Stimulated activated effector memory CD8-positive, alpha-beta T cell treated with anti-CD3 and anti-CD28 coated beads, Interleukin-12 subunit alpha, Interleukin-12 subunit beta, amount 100 ng/mL, for 72 hours (primary cell): ENCODE results near the gene HES5.

Source experiments
- ATAC-seq: fragments of 150-1000 bp; cut with Tn5 transposase; 2 replicates; pipeline ENCODE4 v1.10.0; 2021
- DNase-seq, 2 donors: peaks; one replicate each; pipeline ENCODE4 v3.0.0; 2021 to 2022; ENCODE audit warnings: low spot score in 2 of 2
- H3K27ac Mint-ChIP-seq: one replicate; pipeline ENCODE4 v1.8.0; 2022; ENCODE audit warnings: mild to moderate bottlenecking, mixed read lengths
- H3K36me3 Mint-ChIP-seq: one replicate; pipeline ENCODE4 v1.8.0; 2022; ENCODE audit warnings: mild to moderate bottlenecking, mixed read lengths
- H3K4me1 Mint-ChIP-seq: one replicate; pipeline ENCODE4 v1.8.0; 2022; ENCODE audit warnings: mixed read lengths
- H3K4me3 Mint-ChIP-seq: one replicate; pipeline ENCODE4 v1.8.0; 2022; ENCODE audit warnings: mild to moderate bottlenecking, mixed read lengths
- H3K9me3 Mint-ChIP-seq: one replicate; pipeline ENCODE4 v1.8.0; 2022; ENCODE audit warnings: mixed read lengths

Gene HES5

GRCh38 chr1:2533365-2533764 is 3.3 kb upstream of the HES5 start:
- DNase-seq = no peak
- Mint-ChIP-seq H3K4me3 (no peak overlapping the region), H3K4me1 (no peaks in the 10 kb centered on the region), H3K9me3 (no peaks in the 10 kb centered on the region), H3K36me3 (no peaks in the 10 kb centered on the region), H3K27ac (no peak overlapping the region)
- ATAC-seq = no peak

GRCh38 chr1:2532485-2533160 is 2.6 kb upstream of the HES5 start:
- Mint-ChIP-seq H3K4me3 (no peak overlapping the region), H3K36me3 (no peaks in the 10 kb centered on the region), H3K9me3 (no peaks in the 10 kb centered on the region), H3K4me1 (no peaks in the 10 kb centered on the region), H3K27ac (no peak overlapping the region)
- no peak for ATAC-seq
- DNase-seq = no peak

- Mint-ChIP-seq H3K36me3 (no peaks in the 10 kb centered on the region), H3K9me3 (no peaks in the 10 kb centered on the region), H3K4me3 (peak overlapping the region; percentile 51), H3K27ac (no peak overlapping the region), H3K4me1 (peaks cover 10% of the 10 kb centered on the region)
- ATAC-seq (no peak), DNase-seq (no peak)
These were observed 674 bp upstream of the HES5 start for GRCh38 chr1:2530513-2531361.

DNA sequence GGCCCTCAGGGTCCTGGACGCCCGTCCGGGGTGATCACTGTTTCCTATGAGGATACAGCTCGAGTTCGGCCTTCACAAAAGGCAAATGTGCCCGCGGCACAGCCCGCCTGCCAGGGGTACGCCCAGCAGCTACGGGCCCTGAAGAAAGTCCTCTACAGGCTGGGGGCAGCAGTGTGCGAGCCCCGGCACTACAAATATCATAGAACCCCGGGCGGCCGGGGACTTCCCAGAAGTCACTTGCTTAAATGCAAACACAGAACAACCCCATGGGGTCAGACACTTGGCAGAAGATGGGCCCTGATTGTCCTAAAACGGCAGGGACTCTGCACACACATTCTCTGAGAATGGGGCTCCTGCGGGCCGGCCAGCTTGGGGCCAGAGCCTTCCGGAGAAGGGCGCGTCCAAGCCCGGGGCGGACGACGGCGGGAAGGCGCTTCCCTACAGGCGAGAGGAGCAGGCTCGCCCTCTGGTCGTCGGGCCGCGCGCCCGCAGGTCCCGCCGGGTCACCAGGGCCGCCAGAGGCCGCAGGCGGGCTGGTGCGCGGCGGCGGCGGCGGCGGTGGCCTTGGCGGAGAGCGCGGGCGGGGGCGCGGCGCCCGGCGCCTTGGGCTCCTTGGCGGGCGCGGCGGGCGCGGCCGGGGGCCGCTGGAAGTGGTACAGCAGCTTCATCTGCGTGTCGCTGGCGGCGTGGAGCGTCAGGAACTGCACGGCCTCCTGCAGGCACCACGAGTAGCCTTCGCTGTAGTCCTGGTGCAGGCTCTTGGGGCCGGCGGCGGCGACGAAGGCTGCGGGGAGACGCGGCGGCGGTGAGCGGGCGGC is 888 bp downstream of the HES5 start:
- peaks cover 9% of the 10 kb centered on the region for H3K36me3 Mint-ChIP-seq
- DNase-seq (peak in 1 of 2 donors; percentile 71), ATAC-seq (no peak)
- H3K27ac Mint-ChIP-seq = no peak overlapping the region
- H3K9me3 Mint-ChIP-seq = no peaks in the 10 kb centered on the region
- peaks cover 21% of the 10 kb centered on the region for H3K4me1 Mint-ChIP-seq
- peak overlapping the region; percentile 51 for H3K4me3 Mint-ChIP-seq

DNA sequence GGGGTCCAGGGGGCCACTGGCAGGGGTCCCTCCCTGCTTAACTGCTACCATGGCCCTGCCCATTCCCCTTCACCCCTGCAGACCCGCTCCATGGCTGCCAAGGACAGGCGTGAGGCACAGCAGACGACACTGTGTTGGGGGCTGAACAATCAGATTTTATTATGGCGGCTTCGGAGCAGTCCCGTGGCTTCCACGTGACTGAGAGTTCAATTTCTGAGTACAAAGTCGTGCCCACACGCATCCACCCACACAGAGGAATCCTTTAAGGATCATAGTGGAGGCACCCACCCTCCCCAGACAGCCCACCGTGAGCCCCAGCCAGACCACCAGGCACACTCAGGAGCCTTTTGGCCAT is 1.5 kb downstream of the HES5 start:
- Mint-ChIP-seq H3K9me3 (no peaks in the 10 kb centered on the region), H3K4me1 (peaks cover 27% of the 10 kb centered on the region), H3K36me3 (peaks cover 15% of the 10 kb centered on the region), H3K4me3 (peak overlapping the region; percentile 51), H3K27ac (no peak overlapping the region)
- ATAC-seq = no peak
- no peak for DNase-seq

DNA sequence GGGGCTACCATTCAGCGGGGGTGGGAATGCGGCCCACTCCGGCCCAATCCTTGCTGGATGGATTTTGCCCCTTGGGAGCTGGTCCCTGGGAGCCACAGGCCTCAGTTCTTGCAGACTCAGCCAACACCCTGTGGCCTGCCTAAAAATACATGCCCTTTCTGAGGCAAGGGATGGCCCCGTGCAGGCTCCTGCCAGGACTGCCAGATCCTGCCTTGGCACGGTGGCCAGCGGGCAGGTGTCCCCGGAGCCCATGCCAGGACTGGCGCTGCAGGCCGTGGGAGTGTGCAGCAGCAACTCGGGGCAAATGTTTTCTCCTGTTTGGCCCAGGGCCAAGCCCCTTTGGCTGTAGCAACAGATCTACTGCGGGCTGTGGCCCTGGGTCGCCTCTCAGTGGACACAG is 2.0 kb downstream of the HES5 start:
- H3K27ac Mint-ChIP-seq = no peak overlapping the region
- peaks cover 33% of the 10 kb centered on the region for H3K4me1 Mint-ChIP-seq
- no peak overlapping the region for H3K4me3 Mint-ChIP-seq
- DNase-seq (no peak), ATAC-seq (no peak)
- peaks cover 21% of the 10 kb centered on the region for H3K36me3 Mint-ChIP-seq
- no peaks in the 10 kb centered on the region for H3K9me3 Mint-ChIP-seq

GRCh38 chr1:2527556-2527860 is 2.6 kb downstream of the HES5 start:
- H3K4me1 Mint-ChIP-seq = peaks cover 38% of the 10 kb centered on the region
- H3K9me3 Mint-ChIP-seq = no peaks in the 10 kb centered on the region
- ATAC-seq (no peak), DNase-seq (no peak)
- H3K27ac Mint-ChIP-seq = peak overlapping the region; percentile 91
- peak overlapping the region; percentile 92 for H3K4me3 Mint-ChIP-seq
- peaks cover 26% of the 10 kb centered on the region for H3K36me3 Mint-ChIP-seq

GRCh38 chr1:2526824-2527555 is 3.1 kb downstream of the HES5 start:
- peak; percentile 43 to 81 for DNase-seq
- ATAC-seq = peak; percentile 71
- no peaks in the 10 kb centered on the region for H3K9me3 Mint-ChIP-seq
- H3K4me1 Mint-ChIP-seq = peaks cover 41% of the 10 kb centered on the region
- peaks cover 30% of the 10 kb centered on the region for H3K36me3 Mint-ChIP-seq
- peak overlapping the region; percentile 91 for H3K27ac Mint-ChIP-seq
- H3K4me3 Mint-ChIP-seq = peak overlapping the region; percentile 92

- H3K9me3 Mint-ChIP-seq = no peaks in the 10 kb centered on the region
- H3K27ac Mint-ChIP-seq = peak within 1 kb of the TSS; percentile 91
- H3K4me1 Mint-ChIP-seq = peaks cover 41% of the 10 kb centered on the region
- peak; percentile 92 for ATAC-seq
- peaks cover 37% of the 10 kb centered on the region for H3K36me3 Mint-ChIP-seq
- peak; percentile 80 to 93 for DNase-seq
- peak within 1 kb of the TSS; percentile 92 for H3K4me3 Mint-ChIP-seq
These were observed 3.9 kb downstream of the HES5 start, which contains the start of gene PANK4 for GRCh38 chr1:2525920-2526823. Gene PANK4 (minus strand): TSS chr1:2526596. CDS start chr1:2526587, 9 bp downstream.

GRCh38 chr1:2525572-2525919 is 4.5 kb downstream of the HES5 start:
- peaks cover 41% of the 10 kb centered on the region for H3K4me1 Mint-ChIP-seq
- ATAC-seq = no peak

DNA sequence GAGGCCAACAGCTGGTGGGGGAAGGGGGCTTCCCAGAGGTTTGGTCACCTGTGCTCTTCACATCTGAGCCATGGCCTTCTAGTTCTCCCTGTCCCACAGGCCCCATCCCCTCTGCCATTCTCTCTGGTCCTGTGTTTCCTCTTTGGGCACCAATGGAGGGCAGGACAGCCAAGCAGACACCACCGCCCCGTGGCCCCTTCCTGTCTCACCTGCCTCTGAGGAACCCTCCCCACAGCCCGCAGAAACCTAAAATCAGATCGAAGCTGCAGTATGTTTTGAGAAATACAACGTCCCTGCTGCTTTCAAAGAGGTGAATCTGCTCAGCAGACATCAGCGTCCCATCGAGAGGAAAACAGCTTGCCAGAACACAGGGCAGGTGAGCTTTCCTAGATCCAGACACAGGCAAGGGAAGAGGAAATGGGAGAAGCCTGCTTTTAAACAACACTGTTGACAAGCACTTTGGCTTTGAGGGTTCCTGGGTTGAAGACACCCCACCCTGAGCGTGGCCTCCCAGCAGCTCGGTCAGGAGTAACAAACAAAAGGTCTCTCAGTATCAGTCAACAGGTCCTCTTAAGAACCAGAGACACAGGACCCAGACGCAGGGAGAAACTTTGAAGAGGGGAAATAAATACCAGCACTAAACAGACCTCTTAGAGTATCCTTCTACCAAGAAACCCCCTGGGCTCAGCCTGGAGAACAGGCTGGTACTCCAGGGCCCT is 6.0 kb downstream of the HES5 start:
- peak in 1 of 2 donors; percentile 79 for DNase-seq
- peaks cover 51% of the 10 kb centered on the region for H3K36me3 Mint-ChIP-seq
- peak overlapping the region; percentile 91 for H3K27ac Mint-ChIP-seq
- peaks cover 41% of the 10 kb centered on the region for H3K4me1 Mint-ChIP-seq
- no peaks in the 10 kb centered on the region for H3K9me3 Mint-ChIP-seq
- H3K4me3 Mint-ChIP-seq = peak overlapping the region; percentile 92
- ATAC-seq = no peak

More at GRCh38 chr1:2525572-2525919, 4.5 kb downstream of the HES5 start:
- Mint-ChIP-seq H3K36me3 (peaks cover 43% of the 10 kb centered on the region), H3K4me3 (peak overlapping the region; percentile 92), H3K27ac (peak overlapping the region; percentile 91), H3K9me3 (no peaks in the 10 kb centered on the region)
- no peak for DNase-seq

DNA sequence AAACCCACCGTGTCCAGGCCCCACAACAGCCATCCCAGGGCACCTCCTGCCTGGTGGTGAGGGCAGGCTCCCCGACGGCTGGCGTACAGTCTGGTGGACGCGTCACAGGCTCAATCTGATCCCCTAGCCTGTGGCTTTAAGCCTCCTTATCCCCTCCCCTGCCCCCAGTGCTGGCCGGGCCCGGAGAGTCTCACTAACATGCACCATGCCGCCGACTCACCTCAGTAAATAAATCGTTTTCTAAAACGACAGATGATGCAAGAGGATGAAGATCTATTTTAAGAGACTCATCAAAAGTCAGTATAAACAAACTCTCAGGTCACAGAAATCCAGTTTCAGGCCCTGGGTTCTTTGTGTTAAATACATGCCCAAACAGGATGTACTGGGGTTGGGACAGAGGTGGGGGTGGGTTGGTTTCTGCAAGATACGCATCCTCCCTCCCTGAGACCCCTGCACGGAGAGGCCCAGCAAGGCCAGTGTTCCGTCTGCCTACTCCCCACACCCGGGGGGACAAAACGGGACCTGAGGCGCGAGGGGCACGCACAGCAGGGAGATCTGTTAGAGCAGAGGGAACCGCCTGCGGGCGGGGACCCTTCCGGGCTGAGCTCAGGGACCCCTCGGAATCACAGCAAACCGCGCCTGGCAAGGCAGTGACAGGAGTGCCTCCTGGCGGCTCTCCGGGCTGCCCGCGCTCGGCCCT is 6.7 kb downstream of the HES5 start:
- DNase-seq = peak in 1 of 2 donors; percentile 79
- Mint-ChIP-seq H3K4me3 (peak overlapping the region; percentile 92), H3K9me3 (no peaks in the 10 kb centered on the region), H3K36me3 (peaks cover 58% of the 10 kb centered on the region), H3K27ac (peak overlapping the region; percentile 91), H3K4me1 (peaks cover 41% of the 10 kb centered on the region)
- no peak for ATAC-seq

DNA sequence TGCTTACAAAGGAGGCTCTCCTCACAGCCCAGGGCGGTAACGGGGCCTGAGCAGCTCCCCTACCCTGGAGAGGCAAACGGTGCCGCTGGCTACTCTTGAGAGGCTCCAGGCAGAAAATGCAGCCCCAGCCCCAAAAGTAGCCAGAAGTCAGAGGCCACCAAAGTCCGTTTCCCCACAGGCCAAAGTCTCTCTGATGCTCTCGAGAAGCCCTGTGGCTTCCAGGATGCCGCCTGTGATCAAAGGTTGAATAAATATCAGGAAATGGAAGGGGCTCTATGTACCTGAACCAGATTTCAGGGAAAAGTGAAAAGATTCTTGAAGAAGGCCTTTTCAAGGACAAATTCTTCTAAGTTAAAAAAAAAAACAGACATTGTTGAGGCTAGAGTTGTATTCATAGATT is 7.8 kb downstream of the HES5 start:
- Mint-ChIP-seq H3K9me3 (no peaks in the 10 kb centered on the region), H3K36me3 (peaks cover 69% of the 10 kb centered on the region), H3K27ac (peak overlapping the region; percentile 91), H3K4me1 (peaks cover 38% of the 10 kb centered on the region), H3K4me3 (peak overlapping the region; percentile 92)
- ATAC-seq (no peak), DNase-seq (no peak)
